HEK293 (cell line): ENCODE results near the gene TPP2.

Experiments used
- CTCF ChIA-PET: fragments of 350-600 bp; formaldehyde crosslinking; extraction: SDS; loops from one replicate; lab custom pipeline; 2021; ENCODE audit warnings: antibody characterized with exemption; lab: Yijun Ruan, JAX
- POLR2A ChIA-PET: fragments of 300-600 bp; formaldehyde crosslinking; extraction: SDS; loops from one replicate; lab custom pipeline; 2020; ENCODE audit warnings: antibody characterized with exemption, inconsistent platforms; lab: Yijun Ruan, JAX
- H3K27ac ChIP-seq: fragments of 200-500 bp; sonication (Bioruptor generic); 2 replicates; pipeline ENCODE4 v1.5.1; 2014; ENCODE audit warnings: low read depth, low read length, control low read depth, inconsistent platforms; ENCODE audit errors: extremely low read depth
- H3K36me3 ChIP-seq, 2 experiments: fragments of 200-500 bp in 1 of 2; sonication (Bioruptor generic) in 1 of 2; 1 replicate in 1 of 2; 2 replicates in 1 of 2; pipeline ENCODE4 v1.5.1; 2014 to 2017; ENCODE audit warnings: inconsistent platforms in 2 of 2, low read length in 2 of 2; ENCODE audit not compliant: control insufficient read depth in 2 of 2, insufficient read depth in 1 of 2
- H3K4me1 ChIP-seq: fragments of 200-500 bp; sonication (Bioruptor generic); 2 replicates; pipeline ENCODE4 v1.5.1; 2014; ENCODE audit warnings: mild to moderate bottlenecking, low read length, inconsistent platforms; ENCODE audit not compliant: control insufficient read depth, insufficient read depth
- H3K4me3 ChIP-seq: 2 replicates; pipeline ENCODE4 v1.5.1; 2011; ENCODE audit warnings: low read depth, mild to moderate bottlenecking, control low read depth, low read length, moderate library complexity
- H3K9me3 ChIP-seq: fragments of 200-500 bp; sonication (Bioruptor generic); 2 replicates; pipeline ENCODE4 v1.5.1; 2014; ENCODE audit warnings: low read depth, low read length, inconsistent platforms; ENCODE audit not compliant: control insufficient read depth, insufficient read depth
- EGR2 ChIP-seq: fragments of 450-650 bp; formaldehyde crosslinking; IDR thresholded peaks from 2 replicates; pipeline ENCODE4 v1.5.1; 2016; ENCODE audit warnings: low read depth, missing biosample characterization, missing genetic modification characterization
- GFI1B ChIP-seq: fragments of 450-650 bp; formaldehyde crosslinking; IDR thresholded peaks from 2 replicates; pipeline ENCODE4 v1.5.1; 2016; ENCODE audit warnings: missing biosample characterization, missing genetic modification characterization
- HOXC10 ChIP-seq: sonication (generic); formaldehyde crosslinking; IDR thresholded peaks from 2 replicates; pipeline ENCODE4 v1.8.1; 2023; ENCODE audit warnings: mild to moderate bottlenecking, missing genetic modification reagents
- SP3 ChIP-seq: fragments of 450-650 bp; formaldehyde crosslinking; IDR thresholded peaks from 2 replicates; pipeline ENCODE4 v1.5.1; 2016; ENCODE audit warnings: missing biosample characterization, missing genetic modification characterization
- ZNF335 ChIP-seq: fragments of 450-650 bp; formaldehyde crosslinking; conservative IDR thresholded peaks from 2 replicates; pipeline ENCODE4 v1.5.1; 2016; ENCODE audit warnings: missing biosample characterization, missing genetic modification characterization
- TF ChIP-seq, protein P1 (sequence below): IDR thresholded peaks from 2 replicates; pipeline ENCODE4 v1.6.1; 2011; ENCODE audit warnings: mild to moderate bottlenecking, low read depth, low read length, borderline replicate concordance
- TF ChIP-seq, protein P2 (sequence below): fragments of 450-650 bp; IDR thresholded peaks from 2 replicates; pipeline ENCODE4 v1.5.1; 2018; ENCODE audit warnings: missing biosample characterization, missing genetic modification characterization
- TF ChIP-seq, protein P3 (sequence below): fragments of 450-650 bp; formaldehyde crosslinking; IDR thresholded peaks from 2 replicates; pipeline ENCODE4 v1.5.1; 2016; ENCODE audit warnings: missing biosample characterization, missing genetic modification characterization
- TF ChIP-seq, protein P4 (sequence below): fragments of 450-650 bp; formaldehyde crosslinking; IDR thresholded peaks from 2 replicates; pipeline ENCODE4 v1.5.1; 2017; ENCODE audit warnings: missing biosample characterization, missing genetic modification characterization
- TF ChIP-seq, protein P5 (sequence below): fragments of 450-650 bp; formaldehyde crosslinking; IDR thresholded peaks from 2 replicates; pipeline ENCODE4 v1.5.1; 2016; ENCODE audit warnings: missing biosample characterization, missing genetic modification characterization
- TF ChIP-seq, protein P6 (sequence below): fragments of 450-650 bp; formaldehyde crosslinking; IDR thresholded peaks from 2 replicates; pipeline ENCODE4 v1.5.1; 2016; ENCODE audit warnings: missing biosample characterization, missing genetic modification characterization
- TF ChIP-seq, protein P7 (sequence below): fragments of 450-650 bp; formaldehyde crosslinking; IDR thresholded peaks from 2 replicates; pipeline ENCODE4 v1.5.1; 2016; ENCODE audit warnings: missing biosample characterization, missing genetic modification characterization
- TF ChIP-seq, protein P8 (sequence below): fragments of 450-650 bp; formaldehyde crosslinking; IDR thresholded peaks from 2 replicates; pipeline ENCODE4 v1.5.1; 2017; ENCODE audit warnings: missing biosample characterization, missing genetic modification characterization

The TPP2 gene

DNA sequence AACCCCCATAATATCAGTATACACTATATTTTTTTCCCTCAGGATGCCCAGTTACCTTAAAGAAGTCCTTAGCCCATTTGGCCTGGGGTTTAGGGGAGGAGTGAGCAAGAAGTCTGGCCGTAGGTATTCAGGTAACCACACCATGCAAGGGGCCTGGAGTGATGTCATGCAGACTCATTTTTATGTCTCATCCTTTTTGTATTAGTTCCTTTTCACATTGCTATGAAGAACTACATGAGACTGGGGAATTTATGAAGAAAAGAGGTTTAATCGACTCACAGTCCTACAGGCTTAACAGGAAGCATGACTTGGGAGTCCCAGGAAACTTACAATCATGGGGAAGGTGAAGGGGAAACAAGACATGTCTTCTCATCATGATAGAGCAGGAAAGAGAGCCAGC, 12.2 kb downstream of the TPP2 start:
- Histone ChIP-seq H3K36me3 (peaks cover 5 to 58% of the 10 kb centered on the region in 2 experiments; a peak in 2 of 3 replicates), H3K4me3 (no peak overlapping the region)
- POLR2A ChIA-PET, result no interaction called here
- CTCF ChIA-PET, result interaction anchor here (0.6 kb wide), 1 partner anchor 159 kb away, joined by 3 read pairs; no protein-coding TSS in a partner anchor
- TF ChIP-seq SP3 (tag by site-specific recombination), result no peak
- TF ChIP-seq, protein P1, sequence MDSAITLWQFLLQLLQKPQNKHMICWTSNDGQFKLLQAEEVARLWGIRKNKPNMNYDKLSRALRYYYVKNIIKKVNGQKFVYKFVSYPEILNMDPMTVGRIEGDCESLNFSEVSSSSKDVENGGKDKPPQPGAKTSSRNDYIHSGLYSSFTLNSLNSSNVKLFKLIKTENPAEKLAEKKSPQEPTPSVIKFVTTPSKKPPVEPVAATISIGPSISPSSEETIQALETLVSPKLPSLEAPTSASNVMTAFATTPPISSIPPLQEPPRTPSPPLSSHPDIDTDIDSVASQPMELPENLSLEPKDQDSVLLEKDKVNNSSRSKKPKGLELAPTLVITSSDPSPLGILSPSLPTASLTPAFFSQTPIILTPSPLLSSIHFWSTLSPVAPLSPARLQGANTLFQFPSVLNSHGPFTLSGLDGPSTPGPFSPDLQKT, result no peak
- TF ChIP-seq, all 188 proteins: peak for 0
- no peaks in the 10 kb centered on the region for H3K4me1 ChIP-seq
- no peaks in the 10 kb centered on the region for H3K9me3 ChIP-seq
- H3K27ac ChIP-seq, result no peak overlapping the region

DNA sequence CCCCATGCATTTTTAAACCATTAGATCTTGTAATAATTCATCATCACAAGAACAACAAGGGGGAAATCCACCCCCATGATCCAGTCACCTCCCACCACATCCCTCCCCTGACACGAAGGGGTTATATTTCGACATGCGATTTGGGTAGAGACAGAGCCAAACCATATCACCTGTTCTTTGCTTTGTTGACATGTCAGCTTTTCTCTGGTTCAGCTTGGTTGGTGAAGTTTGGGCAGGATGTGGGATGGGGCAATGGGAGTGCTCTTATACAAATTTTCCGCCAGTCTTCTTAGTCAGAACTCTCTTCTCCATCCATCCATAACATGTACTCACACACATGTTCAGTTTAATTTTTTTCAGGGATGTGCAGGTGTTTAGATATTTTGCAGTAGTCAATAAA, 12.9 kb downstream of the TPP2 start:
- Histone ChIP-seq H3K36me3 (peaks cover 5 to 56% of the 10 kb centered on the region in 2 experiments; a peak in 2 of 3 replicates), H3K9me3 (no peaks in the 10 kb centered on the region), H3K27ac (no peak overlapping the region), H3K4me3 (no peak overlapping the region), H3K4me1 (no peaks in the 10 kb centered on the region)
- ChIA-PET POLR2A (no interaction called here), CTCF (no interaction called here)
- TF ChIP-seq HOXC10 (CRISPR knock-in tag) (no peak), ZNF335 (tag by site-specific recombination) (no peak), EGR2 (no peak), GFI1B (tag by site-specific recombination) (no peak)
- TF ChIP-seq, protein P1, result no peak
- TF ChIP-seq, protein P2, sequence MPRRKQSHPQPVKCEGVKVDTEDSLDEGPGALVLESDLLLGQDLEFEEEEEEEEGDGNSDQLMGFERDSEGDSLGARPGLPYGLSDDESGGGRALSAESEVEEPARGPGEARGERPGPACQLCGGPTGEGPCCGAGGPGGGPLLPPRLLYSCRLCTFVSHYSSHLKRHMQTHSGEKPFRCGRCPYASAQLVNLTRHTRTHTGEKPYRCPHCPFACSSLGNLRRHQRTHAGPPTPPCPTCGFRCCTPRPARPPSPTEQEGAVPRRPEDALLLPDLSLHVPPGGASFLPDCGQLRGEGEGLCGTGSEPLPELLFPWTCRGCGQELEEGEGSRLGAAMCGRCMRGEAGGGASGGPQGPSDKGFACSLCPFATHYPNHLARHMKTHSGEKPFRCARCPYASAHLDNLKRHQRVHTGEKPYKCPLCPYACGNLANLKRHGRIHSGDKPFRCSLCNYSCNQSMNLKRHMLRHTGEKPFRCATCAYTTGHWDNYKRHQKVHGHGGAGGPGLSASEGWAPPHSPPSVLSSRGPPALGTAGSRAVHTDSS (tag by site-specific recombination), result no peak
- TF ChIP-seq, protein P3, sequence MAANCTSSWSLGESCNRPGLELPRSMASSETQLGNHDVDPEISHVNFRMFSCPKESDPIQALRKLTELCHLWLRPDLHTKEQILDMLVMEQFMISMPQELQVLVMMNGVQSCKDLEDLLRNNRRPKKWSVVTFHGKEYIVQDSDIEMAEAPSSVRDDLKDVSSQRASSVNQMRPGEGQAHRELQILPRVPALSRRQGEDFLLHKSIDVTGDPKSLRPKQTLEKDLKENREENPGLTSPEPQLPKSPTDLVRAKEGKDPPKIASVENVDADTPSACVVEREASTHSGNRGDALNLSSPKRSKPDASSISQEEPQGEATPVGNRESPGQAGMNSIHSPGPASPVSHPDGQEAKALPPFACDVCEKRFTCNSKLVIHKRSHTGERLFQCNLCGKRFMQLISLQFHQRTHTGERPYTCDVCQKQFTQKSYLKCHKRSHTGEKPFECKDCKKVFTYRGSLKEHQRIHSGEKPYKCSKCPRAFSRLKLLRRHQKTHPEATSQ (tag by site-specific recombination), result no peak
- TF ChIP-seq, protein P4, sequence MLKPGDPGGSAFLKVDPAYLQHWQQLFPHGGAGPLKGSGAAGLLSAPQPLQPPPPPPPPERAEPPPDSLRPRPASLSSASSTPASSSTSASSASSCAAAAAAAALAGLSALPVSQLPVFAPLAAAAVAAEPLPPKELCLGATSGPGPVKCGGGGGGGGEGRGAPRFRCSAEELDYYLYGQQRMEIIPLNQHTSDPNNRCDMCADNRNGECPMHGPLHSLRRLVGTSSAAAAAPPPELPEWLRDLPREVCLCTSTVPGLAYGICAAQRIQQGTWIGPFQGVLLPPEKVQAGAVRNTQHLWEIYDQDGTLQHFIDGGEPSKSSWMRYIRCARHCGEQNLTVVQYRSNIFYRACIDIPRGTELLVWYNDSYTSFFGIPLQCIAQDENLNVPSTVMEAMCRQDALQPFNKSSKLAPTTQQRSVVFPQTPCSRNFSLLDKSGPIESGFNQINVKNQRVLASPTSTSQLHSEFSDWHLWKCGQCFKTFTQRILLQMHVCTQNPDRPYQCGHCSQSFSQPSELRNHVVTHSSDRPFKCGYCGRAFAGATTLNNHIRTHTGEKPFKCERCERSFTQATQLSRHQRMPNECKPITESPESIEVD (tag by site-specific recombination), result no peak
- TF ChIP-seq, protein P5, sequence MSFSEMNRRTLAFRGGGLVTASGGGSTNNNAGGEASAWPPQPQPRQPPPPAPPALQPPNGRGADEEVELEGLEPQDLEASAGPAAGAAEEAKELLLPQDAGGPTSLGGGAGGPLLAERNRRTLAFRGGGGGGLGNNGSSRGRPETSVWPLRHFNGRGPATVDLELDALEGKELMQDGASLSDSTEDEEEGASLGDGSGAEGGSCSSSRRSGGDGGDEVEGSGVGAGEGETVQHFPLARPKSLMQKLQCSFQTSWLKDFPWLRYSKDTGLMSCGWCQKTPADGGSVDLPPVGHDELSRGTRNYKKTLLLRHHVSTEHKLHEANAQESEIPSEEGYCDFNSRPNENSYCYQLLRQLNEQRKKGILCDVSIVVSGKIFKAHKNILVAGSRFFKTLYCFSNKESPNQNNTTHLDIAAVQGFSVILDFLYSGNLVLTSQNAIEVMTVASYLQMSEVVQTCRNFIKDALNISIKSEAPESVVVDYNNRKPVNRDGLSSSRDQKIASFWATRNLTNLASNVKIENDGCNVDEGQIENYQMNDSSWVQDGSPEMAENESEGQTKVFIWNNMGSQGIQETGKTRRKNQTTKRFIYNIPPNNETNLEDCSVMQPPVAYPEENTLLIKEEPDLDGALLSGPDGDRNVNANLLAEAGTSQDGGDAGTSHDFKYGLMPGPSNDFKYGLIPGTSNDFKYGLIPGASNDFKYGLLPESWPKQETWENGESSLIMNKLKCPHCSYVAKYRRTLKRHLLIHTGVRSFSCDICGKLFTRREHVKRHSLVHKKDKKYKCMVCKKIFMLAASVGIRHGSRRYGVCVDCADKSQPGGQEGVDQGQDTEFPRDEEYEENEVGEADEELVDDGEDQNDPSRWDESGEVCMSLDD (tag by site-specific recombination), result no peak
- TF ChIP-seq, protein P6, sequence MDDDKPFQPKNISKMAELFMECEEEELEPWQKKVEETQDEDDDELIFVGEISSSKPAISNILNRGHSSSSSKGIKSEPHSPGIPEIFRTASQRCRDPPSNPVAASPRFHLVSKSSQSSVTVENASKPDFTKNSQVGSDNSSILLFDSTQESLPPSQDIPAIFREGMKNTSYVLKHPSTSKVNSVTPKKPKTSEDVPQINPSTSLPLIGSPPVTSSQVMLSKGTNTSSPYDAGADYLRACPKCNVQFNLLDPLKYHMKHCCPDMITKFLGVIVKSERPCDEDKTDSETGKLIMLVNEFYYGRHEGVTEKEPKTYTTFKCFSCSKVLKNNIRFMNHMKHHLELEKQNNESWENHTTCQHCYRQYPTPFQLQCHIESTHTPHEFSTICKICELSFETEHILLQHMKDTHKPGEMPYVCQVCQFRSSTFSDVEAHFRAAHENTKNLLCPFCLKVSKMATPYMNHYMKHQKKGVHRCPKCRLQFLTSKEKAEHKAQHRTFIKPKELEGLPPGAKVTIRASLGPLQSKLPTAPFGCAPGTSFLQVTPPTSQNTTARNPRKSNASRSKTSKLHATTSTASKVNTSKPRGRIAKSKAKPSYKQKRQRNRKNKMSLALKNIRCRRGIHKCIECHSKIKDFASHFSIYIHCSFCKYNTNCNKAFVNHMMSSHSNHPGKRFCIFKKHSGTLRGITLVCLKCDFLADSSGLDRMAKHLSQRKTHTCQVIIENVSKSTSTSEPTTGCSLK (tag by site-specific recombination), result no peak
- TF ChIP-seq, protein P7, sequence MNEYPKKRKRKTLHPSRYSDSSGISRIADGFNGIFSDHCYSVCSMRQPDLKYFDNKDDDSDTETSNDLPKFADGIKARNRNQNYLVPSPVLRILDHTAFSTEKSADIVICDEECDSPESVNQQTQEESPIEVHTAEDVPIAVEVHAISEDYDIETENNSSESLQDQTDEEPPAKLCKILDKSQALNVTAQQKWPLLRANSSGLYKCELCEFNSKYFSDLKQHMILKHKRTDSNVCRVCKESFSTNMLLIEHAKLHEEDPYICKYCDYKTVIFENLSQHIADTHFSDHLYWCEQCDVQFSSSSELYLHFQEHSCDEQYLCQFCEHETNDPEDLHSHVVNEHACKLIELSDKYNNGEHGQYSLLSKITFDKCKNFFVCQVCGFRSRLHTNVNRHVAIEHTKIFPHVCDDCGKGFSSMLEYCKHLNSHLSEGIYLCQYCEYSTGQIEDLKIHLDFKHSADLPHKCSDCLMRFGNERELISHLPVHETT (tag by site-specific recombination), result no peak
- TF ChIP-seq, protein P8, sequence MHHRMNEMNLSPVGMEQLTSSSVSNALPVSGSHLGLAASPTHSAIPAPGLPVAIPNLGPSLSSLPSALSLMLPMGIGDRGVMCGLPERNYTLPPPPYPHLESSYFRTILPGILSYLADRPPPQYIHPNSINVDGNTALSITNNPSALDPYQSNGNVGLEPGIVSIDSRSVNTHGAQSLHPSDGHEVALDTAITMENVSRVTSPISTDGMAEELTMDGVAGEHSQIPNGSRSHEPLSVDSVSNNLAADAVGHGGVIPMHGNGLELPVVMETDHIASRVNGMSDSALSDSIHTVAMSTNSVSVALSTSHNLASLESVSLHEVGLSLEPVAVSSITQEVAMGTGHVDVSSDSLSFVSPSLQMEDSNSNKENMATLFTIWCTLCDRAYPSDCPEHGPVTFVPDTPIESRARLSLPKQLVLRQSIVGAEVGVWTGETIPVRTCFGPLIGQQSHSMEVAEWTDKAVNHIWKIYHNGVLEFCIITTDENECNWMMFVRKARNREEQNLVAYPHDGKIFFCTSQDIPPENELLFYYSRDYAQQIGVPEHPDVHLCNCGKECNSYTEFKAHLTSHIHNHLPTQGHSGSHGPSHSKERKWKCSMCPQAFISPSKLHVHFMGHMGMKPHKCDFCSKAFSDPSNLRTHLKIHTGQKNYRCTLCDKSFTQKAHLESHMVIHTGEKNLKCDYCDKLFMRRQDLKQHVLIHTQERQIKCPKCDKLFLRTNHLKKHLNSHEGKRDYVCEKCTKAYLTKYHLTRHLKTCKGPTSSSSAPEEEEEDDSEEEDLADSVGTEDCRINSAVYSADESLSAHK (tag by site-specific recombination), result no peak
